HCT116 (cell line): ENCODE results near the gene ZSWIM8. TPM values are rescaled to one million over a fixed set of nuclear protein-coding genes. Genes with fewer than 3 reads are reported as not detected.

Source experiments
- ATAC-seq: fragments of 200-7000 bp; cut with Tn5 transposase; 2 replicates; pipeline ENCODE4 v1.9.1; 2020; ENCODE audit warnings: mild to moderate bottlenecking, moderate library complexity
- BruUV-seq: library from RNA; stranded (reverse); fragments of 400-500 nt; replicated peaks from 2 replicates; lab custom pipeline; 2021; lab: Mats Ljungman, UMichigan
- CTCF ChIA-PET: fragments of 300-600 bp; sonication (Branson Sonifier 250); formaldehyde crosslinking; loops from one replicate; lab custom pipeline; 2021; ENCODE audit warnings: antibody characterized with exemption; lab: Charles Lee
- POLR2A ChIA-PET: fragments of 300-600, 350-600 bp; sonication (Branson Sonifier 250); formaldehyde crosslinking; loops from one replicate; lab custom pipeline; 2021; ENCODE audit warnings: antibody characterized with exemption; lab: Charles Lee
- RAD21 ChIA-PET, 2 experiments: fragments of 300-600 bp; sonication (Branson Sonifier 250); formaldehyde crosslinking; loops; one replicate each; lab custom pipeline; 2023; ENCODE audit warnings: low total read pairs in 2 of 2; ENCODE audit not compliant: uncharacterized antibody in 2 of 2, unreplicated experiment in 2 of 2, low non-redundant PET in 1 of 2; lab: Charles Lee
- DNase-seq: peaks from one replicate; pipeline ENCODE4 v3.0.0-alpha.2; 2010; ENCODE audit warnings: low read depth, low spot score
- H2AFZ ChIP-seq: fragments of 200-600 bp; shearing (Covaris generic), sonication (generic); 2 replicates; pipeline ENCODE4 v1.6.1; 2017; ENCODE audit warnings: low read depth, mixed run types, mixed read lengths, antibody characterized with exemption, low read length; ENCODE audit not compliant: poor library complexity, severe bottlenecking
- H3K27ac ChIP-seq: 2 replicates; pipeline ENCODE4 v1.5.1; 2012; ENCODE audit warnings: low read depth, low read length
- H3K27me3 ChIP-seq: fragments of 200-600 bp; sonication (generic); 2 replicates; pipeline ENCODE4 v1.6.1; 2016; ENCODE audit warnings: mixed run types, low read length, mixed read lengths; ENCODE audit not compliant: insufficient read depth
- H3K36me3 ChIP-seq, 2 experiments: fragments of 200-500 bp in 1 of 2; fragments of 200-600 bp in 1 of 2; sonication (Bioruptor generic) in 1 of 2; sonication (generic) in 1 of 2; 2 replicates each; pipeline versions ENCODE4 v1.5.1 to v1.6.1; 2014 to 2016; ENCODE audit warnings: low read length in 2 of 2, inconsistent platforms in 1 of 2, mixed read lengths in 1 of 2, mixed run types in 1 of 2; ENCODE audit not compliant: insufficient read depth in 2 of 2, control insufficient read depth in 1 of 2
- H3K4me1 ChIP-seq, 2 experiments: fragments of 200-600 bp in 1 of 2; sonication (generic) in 1 of 2; 2 replicates each; pipeline versions ENCODE4 v1.5.1 to v1.6.1; 2012 to 2017; ENCODE audit warnings: low read length in 2 of 2, inconsistent platforms in 1 of 2, mild to moderate bottlenecking in 1 of 2, mixed read lengths in 1 of 2, mixed run types in 1 of 2, moderate library complexity in 1 of 2; ENCODE audit not compliant: insufficient read depth in 2 of 2, control insufficient read depth in 1 of 2
- H3K4me2 ChIP-seq: fragments of 200-600 bp; sonication (generic); 2 replicates; pipeline ENCODE4 v1.6.1; 2017; ENCODE audit warnings: mixed run types, low read length, mixed read lengths
- H3K4me3 ChIP-seq, 2 experiments: fragments of 200-600 bp in 1 of 2; sonication (generic) in 1 of 2; replicated peaks in 1 of 2; 2 replicates each; pipeline ENCODE4 v1.5.1; 2011 to 2016; ENCODE audit warnings: low read length in 2 of 2, control low read depth in 1 of 2, low read depth in 1 of 2, mild to moderate bottlenecking in 1 of 2, mixed read lengths in 1 of 2, mixed run types in 1 of 2
- H3K79me2 ChIP-seq: fragments of 200-600 bp; sonication (generic); 2 replicates; pipeline ENCODE4 v1.6.1; 2017; ENCODE audit warnings: mild to moderate bottlenecking, mixed run types, low read length, moderate library complexity, mixed read lengths; ENCODE audit not compliant: insufficient read depth
- H3K9ac ChIP-seq: fragments of 200-600 bp; sonication (generic); 2 replicates; pipeline ENCODE4 v1.6.1; 2016; ENCODE audit warnings: low read length, mixed read lengths
- H3K9me2 ChIP-seq: fragments of 200-600 bp; sonication (generic), shearing (Covaris generic); 2 replicates; pipeline ENCODE4 v1.6.1; 2017; ENCODE audit warnings: mixed run types, mild to moderate bottlenecking, moderate library complexity; ENCODE audit not compliant: insufficient read depth
- H3K9me3 ChIP-seq, 2 experiments: fragments of 200-500 bp in 1 of 2; fragments of 200-600 bp in 1 of 2; sonication (Bioruptor generic) in 1 of 2; sonication (generic) in 1 of 2; 2 replicates each; pipeline ENCODE4 v1.6.1; 2014 to 2017; ENCODE audit warnings: low read length in 2 of 2, mixed read lengths in 2 of 2, inconsistent platforms in 1 of 2, low read depth in 1 of 2, mild to moderate bottlenecking in 1 of 2, mixed run types in 1 of 2, moderate library complexity in 1 of 2; ENCODE audit not compliant: control insufficient read depth in 1 of 2, insufficient read depth in 1 of 2
- H4K20me1 ChIP-seq: fragments of 200-600 bp; sonication (generic), shearing (Covaris generic); 2 replicates; pipeline ENCODE4 v1.6.1; 2017; ENCODE audit warnings: mixed run types, mild to moderate bottlenecking, moderate library complexity; ENCODE audit not compliant: insufficient read depth
- CBX3 ChIP-seq: IDR thresholded peaks from 2 replicates; pipeline ENCODE4 v1.6.1; 2012; ENCODE audit warnings: low read depth
- EGR1 ChIP-seq: IDR thresholded peaks from 2 replicates; pipeline ENCODE4 v1.6.1; 2012; ENCODE audit warnings: low read depth
- EZH2 ChIP-seq: fragments of 200-600 bp; sonication (generic); IDR thresholded peaks from 2 replicates; pipeline ENCODE4 v1.6.1; 2017; ENCODE audit warnings: antibody characterized with exemption, mixed run types
- EZH2phosphoT487 ChIP-seq: fragments of 200-600 bp; IDR thresholded peaks from 2 replicates; pipeline ENCODE4 v1.6.1; 2018; ENCODE audit warnings: antibody characterized with exemption, borderline replicate concordance
- FOSL1 ChIP-seq: IDR thresholded peaks from 2 replicates; pipeline ENCODE4 v1.6.1; 2012; ENCODE audit warnings: low read depth
- REST ChIP-seq: IDR thresholded peaks from 2 replicates; pipeline ENCODE4 v1.6.1; 2012; ENCODE audit warnings: low read depth
- SIN3A ChIP-seq: IDR thresholded peaks from 2 replicates; pipeline ENCODE4 v1.6.1; 2012; ENCODE audit warnings: low read depth
- TCF7L2 ChIP-seq: IDR thresholded peaks from 2 replicates; pipeline ENCODE4 v1.7.0; 2011; ENCODE audit warnings: borderline replicate concordance, inconsistent platforms; ENCODE audit not compliant: insufficient read depth, insufficient read length; ENCODE audit errors: extremely low read depth
- ZNF274 ChIP-seq: fragments of 200-500 bp; sonication (Bioruptor generic); IDR thresholded peaks from 2 replicates; pipeline ENCODE4 v1.6.1; 2014; ENCODE audit warnings: mild to moderate bottlenecking, low read depth, low read length, inconsistent platforms
- intact Hi-C: fragments of 100-400 bp; cut with micrococcal nuclease; formaldehyde crosslinking; loops from 2 replicates; pipeline ENCODE4 v1.10.0; 2022
- total RNA-seq: library from RNA; stranded (reverse); gene quantifications from one replicate; pipeline ENCODE4 v1.2.1, GENCODE V29; 2021; ENCODE audit not compliant: unreplicated experiment
- TF ChIP-seq, protein P1 (sequence below): IDR thresholded peaks from 2 replicates; pipeline ENCODE4 v1.6.1; 2011; ENCODE audit warnings: mild to moderate bottlenecking, low read length, moderate library complexity; ENCODE audit not compliant: insufficient replicate concordance; ENCODE audit errors: extremely low read depth
- TF ChIP-seq, protein P2 (sequence below): IDR thresholded peaks from 2 replicates; pipeline ENCODE4 v1.6.1; 2012

ZSWIM8 gene
- total RNA-seq, 1 experiment from 2014 or later = 49.9 TPM

- Histone ChIP-seq H3K9ac (no peak overlapping the region), H2AFZ (no peak overlapping the region), H3K4me2 (no peak overlapping the region), H3K4me3 (no peak overlapping the region), H4K20me1 (no peaks in the 10 kb centered on the region), H3K4me1 (peaks cover 2 to 20% of the 10 kb centered on the region in 2 experiments; a peak in 3 of 4 replicates), H3K27ac (no peak overlapping the region), H3K9me3 (no peaks in the 10 kb centered on the region), H3K36me3 (peaks cover 13 to 19% of the 10 kb centered on the region in 2 experiments; a peak in 3 of 4 replicates), H3K9me2 (no peaks in the 10 kb centered on the region), H3K27me3 (no peaks in the 10 kb centered on the region), H3K79me2 (peaks cover 74% of the 10 kb centered on the region)
- ChIA-PET POLR2A (no interaction called here), RAD21 (no interaction called here), CTCF (no interaction called here)
- intact Hi-C loops = no loop called here
- no peak for TF ChIP-seq EZH2phosphoT487
- no peak for TF ChIP-seq TCF7L2
- TF ChIP-seq, protein P1, sequence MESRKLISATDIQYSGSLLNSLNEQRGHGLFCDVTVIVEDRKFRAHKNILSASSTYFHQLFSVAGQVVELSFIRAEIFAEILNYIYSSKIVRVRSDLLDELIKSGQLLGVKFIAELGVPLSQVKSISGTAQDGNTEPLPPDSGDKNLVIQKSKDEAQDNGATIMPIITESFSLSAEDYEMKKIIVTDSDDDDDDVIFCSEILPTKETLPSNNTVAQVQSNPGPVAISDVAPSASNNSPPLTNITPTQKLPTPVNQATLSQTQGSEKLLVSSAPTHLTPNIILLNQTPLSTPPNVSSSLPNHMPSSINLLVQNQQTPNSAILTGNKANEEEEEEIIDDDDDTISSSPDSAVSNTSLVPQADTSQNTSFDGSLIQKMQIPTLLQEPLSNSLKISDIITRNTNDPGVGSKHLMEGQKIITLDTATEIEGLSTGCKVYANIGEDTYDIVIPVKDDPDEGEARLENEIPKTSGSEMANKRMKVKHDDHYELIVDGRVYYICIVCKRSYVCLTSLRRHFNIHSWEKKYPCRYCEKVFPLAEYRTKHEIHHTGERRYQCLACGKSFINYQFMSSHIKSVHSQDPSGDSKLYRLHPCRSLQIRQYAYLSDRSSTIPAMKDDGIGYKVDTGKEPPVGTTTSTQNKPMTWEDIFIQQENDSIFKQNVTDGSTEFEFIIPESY = no peak
- TF ChIP-seq ZNF274 = no peak
- no peak for TF ChIP-seq SIN3A
- TF ChIP-seq, protein P2, sequence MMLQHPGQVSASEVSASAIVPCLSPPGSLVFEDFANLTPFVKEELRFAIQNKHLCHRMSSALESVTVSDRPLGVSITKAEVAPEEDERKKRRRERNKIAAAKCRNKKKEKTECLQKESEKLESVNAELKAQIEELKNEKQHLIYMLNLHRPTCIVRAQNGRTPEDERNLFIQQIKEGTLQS = no peak
- TF ChIP-seq REST = no peak
- no peak for TF ChIP-seq CBX3
- TF ChIP-seq EZH2 = no peak
- no peak for TF ChIP-seq FOSL1
- TF ChIP-seq EGR1 = no peak
- ATAC-seq = no peak
- no peak for DNase-seq
- BruUV-seq = no TSS peak
Observed at GRCh38 chr10:73746721-73747120, 38.7 kb upstream of the ZSWIM8 start.
